ENCODE results near the gene EDRF1.

Gene EDRF1

GRCh38 chr10:125691160-125691981 is 28.1 kb upstream of the EDRF1 start:
- Histone ChIP-seq H3K9me3 (ENCODE audit: insufficient read depth, low read depth, low read length) (peaks cover 2% of the 10 kb centered on the region), H3K23ac (ENCODE audit: low read length) (no peak overlapping the region), H2AFZ (ENCODE audit: insufficient read depth, low read length, poor library complexity) (no peak overlapping the region), H4K8ac (ENCODE audit: low read depth, low read length) (no peak overlapping the region), H3K4ac (ENCODE audit: low read depth, low read length) (no peak overlapping the region), H3K36me3 (ENCODE audit: control insufficient read depth in 1 of 2, insufficient read depth in 2 of 2, low read length in 2 of 2) (no peaks in the 10 kb centered on the region), H3K4me1 (ENCODE audit: control insufficient read depth in 1 of 2, insufficient read depth in 2 of 2, low read length in 2 of 2) (peaks cover 0 to 6% of the 10 kb centered on the region in 2 experiments), H2AK5ac (ENCODE audit: low read length) (no peak overlapping the region), H3K27ac (ENCODE audit: low read depth, low read length) (no peak overlapping the region), H3K79me1 (ENCODE audit: low read length) (no peaks in the 10 kb centered on the region), H3K18ac (ENCODE audit: low read length) (no peak overlapping the region), H2BK12ac (ENCODE audit: low read length) (no peak overlapping the region), H3K79me2 (ENCODE audit: control insufficient read depth, insufficient read depth, low read length, poor library complexity) (no peaks in the 10 kb centered on the region), H4K91ac (ENCODE audit: low read depth, low read length) (no peak overlapping the region), H3K4me2 (ENCODE audit: low read length) (no peak overlapping the region), H4K12ac (ENCODE audit: low read depth, low read length) (no peak overlapping the region), H3K9ac (ENCODE audit: low read length) (no peak overlapping the region), H3K4me3 (ENCODE audit: low read depth, low read length) (no peak overlapping the region), H3K14ac (ENCODE audit: low read length) (no peak overlapping the region), H3K27me3 (ENCODE audit: insufficient read depth, low read length) (no peaks in the 10 kb centered on the region), H2BK120ac (ENCODE audit: insufficient read depth, low read length, poor library complexity) (no peak overlapping the region), H2BK5ac (ENCODE audit: low read depth, low read length, poor library complexity) (no peak overlapping the region)
- WGBS (ENCODE audit: extremely low coverage, insufficient coverage, insufficient read length) = no CpG with 5 or more reads among the region's 19 CpGs
- peak; percentile 57 to 76 for DNase-seq

GRCh38 chr10:125692196-125692595 is 27.3 kb upstream of the EDRF1 start:
- WGBS (ENCODE audit: extremely low coverage, insufficient coverage, insufficient read length) = no CpG with 5 or more reads among the region's 3 CpGs

GRCh38 chr10:125692601-125693523 is 26.6 kb upstream of the EDRF1 start:
- Histone ChIP-seq H3K9me3 (ENCODE audit: insufficient read depth, low read depth, low read length) (no peaks in the 10 kb centered on the region), H2AK5ac (ENCODE audit: low read length) (no peak overlapping the region), H3K9ac (ENCODE audit: low read length) (peak overlapping the region; percentile 15), H3K23ac (ENCODE audit: low read length) (no peak overlapping the region), H2BK12ac (ENCODE audit: low read length) (no peak overlapping the region), H3K4me2 (ENCODE audit: low read length) (no peak overlapping the region), H3K27me3 (ENCODE audit: insufficient read depth, low read length) (no peaks in the 10 kb centered on the region), H3K27ac (ENCODE audit: low read depth, low read length) (no peak overlapping the region), H4K12ac (ENCODE audit: low read depth, low read length) (no peak overlapping the region), H3K4ac (ENCODE audit: low read depth, low read length) (no peak overlapping the region), H4K8ac (ENCODE audit: low read depth, low read length) (no peak overlapping the region), H3K4me1 (ENCODE audit: control insufficient read depth in 1 of 2, insufficient read depth in 2 of 2, low read length in 2 of 2) (peaks cover 0 to 6% of the 10 kb centered on the region in 2 experiments), H3K18ac (ENCODE audit: low read length) (no peak overlapping the region), H3K14ac (ENCODE audit: low read length) (no peak overlapping the region), H3K36me3 (ENCODE audit: control insufficient read depth in 1 of 2, insufficient read depth in 2 of 2, low read length in 2 of 2) (no peaks in the 10 kb centered on the region), H3K4me3 (ENCODE audit: low read depth, low read length) (no peak overlapping the region), H3K79me1 (ENCODE audit: low read length) (no peaks in the 10 kb centered on the region), H2BK120ac (ENCODE audit: insufficient read depth, low read length, poor library complexity) (no peak overlapping the region), H2AFZ (ENCODE audit: insufficient read depth, low read length, poor library complexity) (no peak overlapping the region), H4K91ac (ENCODE audit: low read depth, low read length) (no peak overlapping the region), H2BK5ac (ENCODE audit: low read depth, low read length, poor library complexity) (no peak overlapping the region), H3K79me2 (ENCODE audit: control insufficient read depth, insufficient read depth, low read length, poor library complexity) (no peaks in the 10 kb centered on the region)
- WGBS (ENCODE audit: extremely low coverage, insufficient coverage, insufficient read length) = no CpG with 5 or more reads among the region's 12 CpGs
- no peak for DNase-seq

More at GRCh38 chr10:125692196-125692595, 27.3 kb upstream of the EDRF1 start:
- no peak overlapping the region for H3K18ac ChIP-seq (ENCODE audit: low read length)
- no peaks in the 10 kb centered on the region for H3K9me3 ChIP-seq (ENCODE audit: insufficient read depth, low read depth, low read length)
- peaks cover 0 to 6% of the 10 kb centered on the region in 2 experiments for H3K4me1 ChIP-seq (ENCODE audit: control insufficient read depth in 1 of 2, insufficient read depth in 2 of 2, low read length in 2 of 2)
- H2BK12ac ChIP-seq (ENCODE audit: low read length) = no peak overlapping the region
- H3K27me3 ChIP-seq (ENCODE audit: insufficient read depth, low read length) = no peaks in the 10 kb centered on the region
- no peak overlapping the region for H2BK120ac ChIP-seq (ENCODE audit: insufficient read depth, low read length, poor library complexity)
- no peak overlapping the region for H3K27ac ChIP-seq (ENCODE audit: low read depth, low read length)
- no peak overlapping the region for H4K91ac ChIP-seq (ENCODE audit: low read depth, low read length)
- no peak overlapping the region for H3K4me3 ChIP-seq (ENCODE audit: low read depth, low read length)
- H3K9ac ChIP-seq (ENCODE audit: low read length) = no peak overlapping the region
- DNase-seq = no peak
- H4K8ac ChIP-seq (ENCODE audit: low read depth, low read length) = no peak overlapping the region
- no peak overlapping the region for H2AK5ac ChIP-seq (ENCODE audit: low read length)
- no peak overlapping the region for H2BK5ac ChIP-seq (ENCODE audit: low read depth, low read length, poor library complexity)
- no peak overlapping the region for H3K4ac ChIP-seq (ENCODE audit: low read depth, low read length)
- H2AFZ ChIP-seq (ENCODE audit: insufficient read depth, low read length, poor library complexity) = no peak overlapping the region
- no peak overlapping the region for H3K4me2 ChIP-seq (ENCODE audit: low read length)
- no peaks in the 10 kb centered on the region for H3K79me2 ChIP-seq (ENCODE audit: control insufficient read depth, insufficient read depth, low read length, poor library complexity)
- H3K23ac ChIP-seq (ENCODE audit: low read length) = no peak overlapping the region
- H3K14ac ChIP-seq (ENCODE audit: low read length) = no peak overlapping the region
- no peaks in the 10 kb centered on the region for H3K79me1 ChIP-seq (ENCODE audit: low read length)
- H4K12ac ChIP-seq (ENCODE audit: low read depth, low read length) = no peak overlapping the region
- H3K36me3 ChIP-seq (ENCODE audit: control insufficient read depth in 1 of 2, insufficient read depth in 2 of 2, low read length in 2 of 2) = no peaks in the 10 kb centered on the region

- Histone ChIP-seq H2BK120ac (ENCODE audit: insufficient read depth, low read length, poor library complexity) (no peak overlapping the region), H3K4me3 (ENCODE audit: low read depth, low read length) (no peak overlapping the region), H4K12ac (ENCODE audit: low read depth, low read length) (no peak overlapping the region), H4K8ac (ENCODE audit: low read depth, low read length) (no peak overlapping the region), H2BK5ac (ENCODE audit: low read depth, low read length, poor library complexity) (no peak overlapping the region), H3K18ac (ENCODE audit: low read length) (no peak overlapping the region), H2AFZ (ENCODE audit: insufficient read depth, low read length, poor library complexity) (no peak overlapping the region), H3K14ac (ENCODE audit: low read length) (no peak overlapping the region), H3K9me3 (ENCODE audit: insufficient read depth, low read depth, low read length) (no peaks in the 10 kb centered on the region), H3K4me2 (ENCODE audit: low read length) (no peak overlapping the region), H3K79me2 (ENCODE audit: control insufficient read depth, insufficient read depth, low read length, poor library complexity) (no peaks in the 10 kb centered on the region), H3K4ac (ENCODE audit: low read depth, low read length) (no peak overlapping the region), H3K36me3 (ENCODE audit: control insufficient read depth in 1 of 2, insufficient read depth in 2 of 2, low read length in 2 of 2) (no peaks in the 10 kb centered on the region), H2AK5ac (ENCODE audit: low read length) (no peak overlapping the region), H4K91ac (ENCODE audit: low read depth, low read length) (no peak overlapping the region), H3K9ac (ENCODE audit: low read length) (no peak overlapping the region), H3K79me1 (ENCODE audit: low read length) (no peaks in the 10 kb centered on the region), H3K4me1 (ENCODE audit: control insufficient read depth in 1 of 2, insufficient read depth in 2 of 2, low read length in 2 of 2) (peaks cover 0 to 6% of the 10 kb centered on the region in 2 experiments), H3K27ac (ENCODE audit: low read depth, low read length) (no peak overlapping the region), H3K23ac (ENCODE audit: low read length) (no peak overlapping the region), H3K27me3 (ENCODE audit: insufficient read depth, low read length) (no peaks in the 10 kb centered on the region), H2BK12ac (ENCODE audit: low read length) (no peak overlapping the region)
- no peak for DNase-seq
- no CpG with 5 or more reads among the region's 2 CpGs for WGBS (ENCODE audit: extremely low coverage, insufficient coverage, insufficient read length)
Measured at GRCh38 chr10:125693524-125693847, 26.0 kb upstream of the EDRF1 start.
